GM18519 (cell line): ENCODE data around the gene SYNGR1.
"Not testable (repeated sequence)": the region's sequence is repeated elsewhere in the genome, so short reads cannot be mapped to it uniquely, and the experiment has no call there.

ENCODE experiments used
- ATAC-seq: cut with Tn5 transposase; IDR thresholded peaks from one replicate; pipeline ENCODE4 v1.9.1; 2021; ENCODE audit warnings: mild to moderate bottlenecking, moderate library complexity; ENCODE audit not compliant: unreplicated experiment, low FRiP score

SYNGR1 gene

GRCh38 chr22:39350757-39351688 lies 1.2 kb downstream of the SYNGR1 start:
- no peak for ATAC-seq

GRCh38 chr22:39351689-39352214 lies 2.0 kb downstream of the SYNGR1 start:
- ATAC-seq: no peak

- no peak for ATAC-seq
Observed at GRCh38 chr22:39352306-39352891, 2.6 kb downstream of the SYNGR1 start.

GRCh38 chr22:39353346-39353745 lies 3.6 kb downstream of the SYNGR1 start:
- no peak for ATAC-seq

GRCh38 chr22:39355080-39355479 lies 5.3 kb downstream of the SYNGR1 start:
- ATAC-seq: no peak

DNA sequence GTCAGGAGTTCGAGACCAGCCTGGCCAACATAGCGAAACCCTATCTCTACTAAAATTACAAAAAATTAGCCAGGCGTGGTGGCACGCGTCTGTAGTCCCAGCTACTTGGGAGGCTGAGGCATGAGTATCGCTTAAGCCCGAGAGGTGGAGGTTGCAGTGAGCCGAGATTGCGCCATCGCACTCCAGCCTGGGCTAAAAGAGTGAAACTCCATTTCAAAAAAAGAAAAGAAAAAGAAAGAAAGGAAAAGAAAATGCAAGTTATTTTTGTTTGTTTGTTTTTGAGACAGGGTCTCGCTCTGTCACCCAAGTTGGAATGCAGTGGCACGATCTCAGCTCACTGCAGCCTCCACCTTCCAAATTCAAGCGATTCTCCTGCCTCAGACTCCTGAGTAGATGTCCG lies 6.0 kb downstream of the SYNGR1 start:
- ATAC-seq: not testable (repeated sequence)

DNA sequence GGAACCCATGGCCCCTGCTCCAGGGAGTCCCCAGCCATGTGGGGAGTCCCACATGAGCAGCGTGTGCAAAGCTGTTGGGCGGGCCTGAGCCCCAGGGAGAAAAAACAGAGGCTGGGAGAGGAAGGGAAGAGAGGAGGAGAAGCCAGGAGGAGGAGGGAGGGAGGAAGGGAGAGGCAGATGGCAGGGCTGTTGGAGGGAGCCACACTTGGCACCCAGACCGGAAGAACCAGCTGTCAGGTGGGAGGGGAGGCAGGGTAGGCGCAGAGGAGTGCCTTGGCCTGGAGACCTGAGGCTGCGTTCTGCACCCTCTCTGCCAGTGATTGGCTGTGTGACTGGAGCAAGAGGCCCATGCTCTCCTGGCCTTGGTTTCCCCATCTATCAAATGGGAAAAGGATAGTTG lies 6.7 kb downstream of the SYNGR1 start:
- ATAC-seq: no peak

GRCh38 chr22:39357110-39358108 lies 7.6 kb downstream of the SYNGR1 start:
- not testable (repeated sequence) for ATAC-seq

DNA sequence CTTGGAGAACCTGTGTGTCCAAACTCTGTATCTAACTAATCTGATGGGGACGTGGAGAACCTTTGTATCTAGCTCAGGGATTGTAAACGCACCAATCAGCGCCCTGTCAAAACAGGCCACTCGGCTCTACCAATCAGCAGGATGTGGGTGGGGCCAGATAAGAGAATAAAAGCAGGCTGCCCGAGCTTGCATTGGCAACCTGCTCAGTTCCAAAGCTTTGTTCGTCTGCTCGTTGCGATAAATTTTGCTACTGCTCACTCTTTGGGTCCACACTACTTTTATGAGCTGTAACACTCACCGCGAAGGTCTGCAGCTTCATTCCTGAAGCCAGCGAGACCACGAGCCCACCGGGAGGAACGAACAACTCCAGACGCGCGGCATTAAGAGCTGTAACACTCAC lies 8.4 kb downstream of the SYNGR1 start:
- ATAC-seq: not testable (repeated sequence)

- no peak for ATAC-seq
Observed at GRCh38 chr22:39359659-39360195, 9.9 kb downstream of the SYNGR1 start.

- no peak for ATAC-seq
Observed at GRCh38 chr22:39360242-39360641, 10.5 kb downstream of the SYNGR1 start.

GRCh38 chr22:39360674-39361413 lies 11.1 kb downstream of the SYNGR1 start:
- ATAC-seq: no peak

GRCh38 chr22:39361496-39361895 lies 11.7 kb downstream of the SYNGR1 start:
- ATAC-seq: no peak

DNA sequence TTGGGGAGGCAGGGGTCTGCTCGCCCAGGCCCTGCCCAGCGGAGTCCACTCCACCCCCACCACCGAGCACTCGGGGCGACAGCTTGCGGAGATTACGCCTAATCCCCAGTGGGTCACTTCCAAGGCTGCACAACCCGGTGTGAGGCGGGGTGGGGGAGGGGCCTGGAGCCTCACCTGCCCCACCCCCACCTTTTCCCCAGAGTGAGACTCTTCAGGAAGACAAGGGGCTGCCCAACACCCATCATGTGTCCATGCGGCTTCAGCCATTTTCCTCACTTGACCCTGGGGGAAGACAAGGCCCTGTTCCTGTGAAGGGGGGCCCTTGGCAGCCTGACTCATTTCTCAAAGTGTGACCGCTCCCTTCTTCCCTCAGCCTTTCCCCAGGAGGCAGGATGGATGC lies 12.5 kb downstream of the SYNGR1 start:
- ATAC-seq: no peak

- no peak for ATAC-seq
Observed at GRCh38 chr22:39362932-39363331, 13.1 kb downstream of the SYNGR1 start.

GRCh38 chr22:39363751-39364515 lies 14.1 kb downstream of the SYNGR1 start:
- no peak for ATAC-seq

DNA sequence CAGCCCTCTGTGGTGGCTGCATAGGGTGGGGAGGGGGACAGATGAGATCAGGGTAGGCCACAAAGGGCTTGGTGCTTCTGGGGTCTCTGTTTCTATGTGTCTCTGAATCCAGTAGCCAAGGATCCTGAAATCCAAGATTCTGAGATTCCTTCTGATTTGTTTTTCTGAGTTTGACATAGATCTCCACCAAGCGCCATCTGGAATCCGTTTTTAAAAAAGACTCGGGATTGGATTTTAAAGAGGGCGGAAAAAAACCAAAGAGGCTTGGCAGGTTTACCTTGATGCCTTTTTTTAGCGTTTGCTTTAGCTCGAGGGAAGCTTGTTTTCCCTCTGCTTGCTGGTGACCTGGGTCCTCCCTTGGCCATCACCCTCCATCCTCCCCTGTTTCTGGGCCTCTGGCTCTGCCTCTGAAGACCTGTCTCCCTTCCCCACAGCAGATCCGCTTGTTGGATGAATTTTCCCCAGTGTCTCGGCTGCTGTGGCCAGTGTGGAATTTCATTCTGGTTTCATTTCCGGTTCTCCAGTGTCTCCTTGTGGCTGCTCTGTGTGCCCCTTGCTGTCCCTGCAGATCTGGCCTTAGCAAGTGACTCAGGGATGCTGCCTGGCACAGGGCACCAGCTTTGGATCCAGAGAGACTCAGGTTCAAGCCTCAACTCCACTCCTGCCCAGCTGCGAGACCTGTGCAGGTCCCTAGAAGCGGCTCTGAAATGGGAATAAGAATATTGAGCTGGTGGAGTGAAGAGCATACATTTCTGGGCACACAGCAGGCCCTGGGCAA lies 15.1 kb downstream of the SYNGR1 start:
- ATAC-seq: no peak

- ATAC-seq: no peak
Observed at GRCh38 chr22:39365492-39365780, 15.6 kb downstream of the SYNGR1 start.
